ENCODE data around the gene ROBO1. TPM values are rescaled to one million over a fixed set of nuclear protein-coding genes. Genes with fewer than 3 reads are reported as not detected.

Gene ROBO1
- total RNA-seq, 2 experiments from 2014 or later, result 0.36 to 0.69 TPM

DNA sequence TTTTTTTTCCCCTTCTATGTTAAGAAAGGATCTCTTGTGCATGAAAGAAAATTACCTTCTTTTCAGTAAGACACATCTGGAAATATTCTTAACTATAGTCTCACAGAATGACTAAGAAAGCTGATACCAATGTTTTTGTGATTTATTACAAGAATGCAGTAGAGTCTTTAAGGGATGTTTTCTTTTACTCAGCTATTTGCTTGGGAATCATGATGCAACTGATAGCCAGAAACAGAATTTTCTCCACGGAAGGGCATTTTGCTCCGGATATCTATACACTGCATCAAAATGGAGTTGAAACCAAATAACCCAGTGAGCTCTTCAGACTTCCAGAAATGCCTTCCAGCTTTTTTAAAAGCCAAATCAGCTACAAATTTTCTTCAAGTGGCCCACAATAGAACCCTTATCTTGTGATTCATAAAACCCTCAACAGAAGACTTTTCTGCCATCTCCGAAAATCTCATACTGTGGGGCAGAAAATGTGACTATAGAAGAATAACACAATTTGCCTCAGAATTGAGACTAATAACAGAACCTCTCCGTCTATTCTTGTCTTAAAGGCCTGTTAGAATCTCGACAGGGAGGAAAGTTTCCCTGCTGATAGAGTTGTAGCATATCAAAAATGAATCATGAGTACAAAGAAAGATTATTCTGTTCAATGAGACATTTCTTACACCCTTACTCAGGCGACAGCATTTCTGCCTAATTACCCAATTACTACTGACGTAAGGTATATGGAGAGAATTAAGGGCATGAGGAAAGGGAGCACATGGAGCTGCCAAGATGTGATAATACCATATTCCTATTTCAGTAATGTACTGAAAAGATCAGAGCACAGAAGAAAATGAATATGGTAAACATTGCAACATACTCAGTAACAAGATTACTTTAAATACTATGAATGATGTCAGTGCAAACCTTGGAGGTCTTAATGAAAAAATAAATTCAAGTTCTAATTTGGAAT, 900.1 kb downstream of the ROBO1 start:
- H3K9me3 ChIP-seq (ENCODE audit: control insufficient read depth in 1 of 2, insufficient read depth in 1 of 2, low read length in 2 of 2), result peaks cover 0 to 3% of the 10 kb centered on the region in 2 experiments
- TF ChIP-seq, protein P1, sequence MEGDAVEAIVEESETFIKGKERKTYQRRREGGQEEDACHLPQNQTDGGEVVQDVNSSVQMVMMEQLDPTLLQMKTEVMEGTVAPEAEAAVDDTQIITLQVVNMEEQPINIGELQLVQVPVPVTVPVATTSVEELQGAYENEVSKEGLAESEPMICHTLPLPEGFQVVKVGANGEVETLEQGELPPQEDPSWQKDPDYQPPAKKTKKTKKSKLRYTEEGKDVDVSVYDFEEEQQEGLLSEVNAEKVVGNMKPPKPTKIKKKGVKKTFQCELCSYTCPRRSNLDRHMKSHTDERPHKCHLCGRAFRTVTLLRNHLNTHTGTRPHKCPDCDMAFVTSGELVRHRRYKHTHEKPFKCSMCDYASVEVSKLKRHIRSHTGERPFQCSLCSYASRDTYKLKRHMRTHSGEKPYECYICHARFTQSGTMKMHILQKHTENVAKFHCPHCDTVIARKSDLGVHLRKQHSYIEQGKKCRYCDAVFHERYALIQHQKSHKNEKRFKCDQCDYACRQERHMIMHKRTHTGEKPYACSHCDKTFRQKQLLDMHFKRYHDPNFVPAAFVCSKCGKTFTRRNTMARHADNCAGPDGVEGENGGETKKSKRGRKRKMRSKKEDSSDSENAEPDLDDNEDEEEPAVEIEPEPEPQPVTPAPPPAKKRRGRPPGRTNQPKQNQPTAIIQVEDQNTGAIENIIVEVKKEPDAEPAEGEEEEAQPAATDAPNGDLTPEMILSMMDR (IDR thresholded peaks at IDR 0.05), result no peak
- Mint-ChIP-seq H3K27ac (no peak overlapping the region), H3K9me3 (peaks cover 4% of the 10 kb centered on the region), H3K4me3 (no peak overlapping the region), H3K27me3 (no peaks in the 10 kb centered on the region), H3K4me1 (ENCODE audit: low read depth) (no peaks in the 10 kb centered on the region), H3K36me3 (ENCODE audit: low read depth) (no peaks in the 10 kb centered on the region)
- POLR2A ChIA-PET, result no interaction called here
- no peaks in the 10 kb centered on the region for H3K4me1 ChIP-seq (ENCODE audit: insufficient read depth, low read length)
- CTCF ChIA-PET, result no interaction called here
- H3K4me3 ChIP-seq (ENCODE audit: low read length), result no peak overlapping the region
- H3K27me3 ChIP-seq (ENCODE audit: control insufficient read depth in 1 of 2, insufficient read depth in 2 of 2, low read length in 2 of 2), result no peaks in the 10 kb centered on the region
- DNase-seq (no peak), ATAC-seq (ENCODE audit: poor library complexity) (no peak)
- intact Hi-C loops (cut with DNase I, micrococcal nuclease), result no loop called here
- no peaks in the 10 kb centered on the region for H3K36me3 ChIP-seq (ENCODE audit: insufficient read depth, low read length)
- H3K27ac ChIP-seq (ENCODE audit: low read depth in 1 of 2, low read length in 2 of 2), result no peak overlapping the region

DNA sequence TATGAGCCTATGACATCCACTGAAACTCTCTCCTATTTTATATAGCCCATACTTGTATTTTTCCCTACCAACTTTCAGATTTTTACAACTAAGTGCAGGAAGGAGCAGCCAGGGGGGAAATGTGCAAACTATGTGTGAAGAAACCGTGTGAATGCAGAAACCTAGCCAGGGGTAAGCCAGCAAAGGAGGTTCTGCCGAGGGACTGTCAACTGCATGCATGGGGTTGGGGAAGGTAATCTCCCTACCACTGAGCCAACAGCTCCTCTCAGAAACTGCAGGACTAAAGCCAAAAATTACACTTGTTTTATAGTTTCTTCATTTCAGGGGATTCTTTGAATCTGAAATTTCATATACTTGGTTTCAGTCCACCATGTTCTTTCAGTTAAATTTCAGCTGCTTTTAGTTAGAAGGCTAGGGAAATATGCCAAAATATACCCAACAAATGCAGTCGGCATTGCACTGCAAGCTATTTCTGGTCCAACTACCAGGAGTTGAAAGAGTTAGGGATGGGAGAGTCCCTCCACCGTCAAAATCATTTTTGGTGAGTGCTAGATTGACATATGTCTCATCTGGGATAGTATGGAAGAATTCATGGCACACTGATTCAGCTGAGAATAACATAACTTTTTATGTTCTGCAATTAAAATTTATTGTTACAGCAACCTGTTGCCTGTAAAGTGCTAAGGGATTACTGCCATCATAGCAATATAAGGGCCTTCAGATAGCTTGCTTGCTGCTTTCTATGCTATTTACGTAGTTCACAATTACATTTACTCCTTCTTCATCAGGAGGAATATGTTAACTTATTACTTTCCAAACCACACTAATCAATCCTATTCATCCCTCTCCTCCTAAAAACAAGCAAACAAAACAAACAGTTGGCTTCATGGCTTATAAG, 904.2 kb downstream of the ROBO1 start:
- Mint-ChIP-seq H3K36me3 (ENCODE audit: low read depth) (no peaks in the 10 kb centered on the region), H3K4me1 (ENCODE audit: low read depth) (no peaks in the 10 kb centered on the region), H3K27ac (no peak overlapping the region), H3K27me3 (no peaks in the 10 kb centered on the region), H3K9me3 (peaks cover 10% of the 10 kb centered on the region), H3K4me3 (no peak overlapping the region)
- intact Hi-C loops (cut with DNase I, micrococcal nuclease), result no loop called here
- ChIA-PET POLR2A (no interaction called here), CTCF (no interaction called here)
- DNase-seq (no peak), ATAC-seq (ENCODE audit: poor library complexity) (no peak)
- Histone ChIP-seq H3K27me3 (ENCODE audit: control insufficient read depth in 1 of 2, insufficient read depth in 2 of 2, low read length in 2 of 2) (no peaks in the 10 kb centered on the region), H3K36me3 (ENCODE audit: insufficient read depth, low read length) (no peaks in the 10 kb centered on the region), H3K9me3 (ENCODE audit: control insufficient read depth in 1 of 2, insufficient read depth in 1 of 2, low read length in 2 of 2) (peaks cover 0 to 8% of the 10 kb centered on the region in 2 experiments), H3K27ac (ENCODE audit: low read depth in 1 of 2, low read length in 2 of 2) (no peak overlapping the region), H3K4me1 (ENCODE audit: insufficient read depth, low read length) (no peaks in the 10 kb centered on the region), H3K4me3 (ENCODE audit: low read length) (no peak overlapping the region)
- TF ChIP-seq, protein P1 (IDR thresholded peaks at IDR 0.05), result no peak

DNA sequence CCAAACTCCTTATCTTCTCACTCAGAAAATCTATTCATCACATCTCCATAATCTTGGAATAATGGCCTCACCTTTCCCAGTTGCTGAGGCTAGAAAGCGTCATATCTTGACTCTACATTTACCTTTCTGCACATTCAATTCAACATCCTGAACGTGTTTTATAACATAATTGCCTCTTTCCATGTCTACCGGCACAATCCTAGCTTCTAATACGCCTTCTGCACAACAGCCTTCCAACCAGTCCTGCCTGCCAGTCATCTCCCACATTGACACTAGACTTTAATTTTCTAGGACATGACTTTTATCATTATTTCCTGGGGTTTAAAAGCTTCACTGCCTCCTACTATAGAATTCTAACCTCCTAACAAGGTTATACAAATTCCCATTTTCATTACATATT, 906.6 kb downstream of the ROBO1 start:
- no peaks in the 10 kb centered on the region for H3K27me3 ChIP-seq (ENCODE audit: control insufficient read depth in 1 of 2, insufficient read depth in 2 of 2, low read length in 2 of 2)
- no peak overlapping the region for H3K27ac ChIP-seq (ENCODE audit: low read depth in 1 of 2, low read length in 2 of 2)
- CTCF ChIA-PET, result no interaction called here
- intact Hi-C loops (cut with DNase I, micrococcal nuclease), result no loop called here
- no peak overlapping the region for H3K4me3 Mint-ChIP-seq
- H3K9me3 ChIP-seq (ENCODE audit: control insufficient read depth in 1 of 2, insufficient read depth in 1 of 2, low read length in 2 of 2), result peaks cover 0 to 8% of the 10 kb centered on the region in 2 experiments
- no peaks in the 10 kb centered on the region for H3K36me3 Mint-ChIP-seq (ENCODE audit: low read depth)
- H3K36me3 ChIP-seq (ENCODE audit: insufficient read depth, low read length), result no peaks in the 10 kb centered on the region
- peaks cover 8% of the 10 kb centered on the region for H3K9me3 Mint-ChIP-seq
- ATAC-seq (ENCODE audit: poor library complexity) (no peak), DNase-seq (no peak)
- no peak overlapping the region for H3K4me3 ChIP-seq (ENCODE audit: low read length)
- no peak overlapping the region for H3K27ac Mint-ChIP-seq
- H3K4me1 ChIP-seq (ENCODE audit: insufficient read depth, low read length), result no peaks in the 10 kb centered on the region
- POLR2A ChIA-PET, result no interaction called here
- H3K4me1 Mint-ChIP-seq (ENCODE audit: low read depth), result no peaks in the 10 kb centered on the region
- TF ChIP-seq, protein P1 (IDR thresholded peaks at IDR 0.05), result no peak
- H3K27me3 Mint-ChIP-seq, result no peaks in the 10 kb centered on the region

Data from CD4-positive, alpha-beta T cell (primary cell).